Measurements from ENCODE around the gene DHRSX. TPM values are rescaled to one million over a fixed set of nuclear protein-coding genes. Genes with fewer than 3 reads are reported as not detected.
A peak's percentile ranks its signal among the peaks of the same experiment; 100 is the strongest.

Gene DHRSX
- total and polyA plus RNA-seq, 11 donors, result 14.6 to 36.1 (median 24.1) TPM

- intact Hi-C loops (cut with DNase I), result no loop called here
- H3K36me3 ChIP-seq, result peaks cover 0 to 15% (median 0%) of the 10 kb centered on the region in 9 donors
- H3K4me1 ChIP-seq, result no peaks in the 10 kb centered on the region
- peaks cover 0 to 3% (median 0%) of the 10 kb centered on the region in 12 donors for H3K9me3 ChIP-seq
- no peak overlapping the region for H3K27ac ChIP-seq
- no peak for DNase-seq
- 91 to 99% (median 97%) methylated on average over 5 of the region's 5 CpGs for WGBS, 4 donors
- H3K27me3 ChIP-seq, result no peaks in the 10 kb centered on the region
- ATAC-seq, result no peak
- no peak for TF ChIP-seq POLR2A (IDR thresholded peaks at IDR 0.05)
- TF ChIP-seq, protein P1, sequence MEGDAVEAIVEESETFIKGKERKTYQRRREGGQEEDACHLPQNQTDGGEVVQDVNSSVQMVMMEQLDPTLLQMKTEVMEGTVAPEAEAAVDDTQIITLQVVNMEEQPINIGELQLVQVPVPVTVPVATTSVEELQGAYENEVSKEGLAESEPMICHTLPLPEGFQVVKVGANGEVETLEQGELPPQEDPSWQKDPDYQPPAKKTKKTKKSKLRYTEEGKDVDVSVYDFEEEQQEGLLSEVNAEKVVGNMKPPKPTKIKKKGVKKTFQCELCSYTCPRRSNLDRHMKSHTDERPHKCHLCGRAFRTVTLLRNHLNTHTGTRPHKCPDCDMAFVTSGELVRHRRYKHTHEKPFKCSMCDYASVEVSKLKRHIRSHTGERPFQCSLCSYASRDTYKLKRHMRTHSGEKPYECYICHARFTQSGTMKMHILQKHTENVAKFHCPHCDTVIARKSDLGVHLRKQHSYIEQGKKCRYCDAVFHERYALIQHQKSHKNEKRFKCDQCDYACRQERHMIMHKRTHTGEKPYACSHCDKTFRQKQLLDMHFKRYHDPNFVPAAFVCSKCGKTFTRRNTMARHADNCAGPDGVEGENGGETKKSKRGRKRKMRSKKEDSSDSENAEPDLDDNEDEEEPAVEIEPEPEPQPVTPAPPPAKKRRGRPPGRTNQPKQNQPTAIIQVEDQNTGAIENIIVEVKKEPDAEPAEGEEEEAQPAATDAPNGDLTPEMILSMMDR (IDR thresholded peaks at IDR 0.05), result no peak
- H3K4me3 ChIP-seq, result no peak overlapping the region
Observed at GRCh38 chrX:2441466-2441865, 59.3 kb downstream of the DHRSX start.

DNA sequence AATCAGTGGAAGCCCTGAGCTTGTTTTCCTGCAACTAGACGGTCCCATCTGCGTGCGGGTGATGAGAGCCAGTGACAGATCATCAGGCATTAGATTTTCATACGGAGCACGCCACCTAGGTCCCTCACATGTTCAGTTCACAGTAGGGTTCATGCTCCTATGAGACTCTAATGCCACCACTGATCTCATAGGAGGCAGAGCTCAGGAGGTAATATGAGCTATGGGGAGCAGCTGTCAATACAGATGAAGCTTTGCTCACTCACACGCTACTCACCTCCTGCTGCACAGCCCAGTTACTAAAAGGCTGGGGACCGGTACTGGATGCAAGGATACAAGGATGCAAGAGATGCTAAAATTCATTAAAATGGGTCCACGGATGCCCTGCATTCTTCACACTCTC, 61.2 kb downstream of the DHRSX start:
- Histone ChIP-seq H3K36me3 (peaks cover 0 to 15% (median under 1%) of the 10 kb centered on the region in 9 donors), H3K27me3 (no peaks in the 10 kb centered on the region), H3K4me1 (no peaks in the 10 kb centered on the region), H3K27ac (no peak overlapping the region), H3K9me3 (peaks cover 0 to 3% (median 0%) of the 10 kb centered on the region in 12 donors), H3K4me3 (no peak overlapping the region)
- DNase-seq, result no peak
- ATAC-seq, result no peak
- intact Hi-C loops (cut with DNase I), result no loop called here
- TF ChIP-seq POLR2A (IDR thresholded peaks at IDR 0.05), result no peak
- TF ChIP-seq, protein P1 (IDR thresholded peaks at IDR 0.05), result no peak
- 88 to 98% (median 95%) methylated on average over 8 of the region's 8 CpGs for WGBS, 4 donors

- WGBS, 4 donors, result 90 to 98% (median 96%) methylated on average over 2 of the region's 2 CpGs
- intact Hi-C loops (cut with DNase I), result no loop called here
Observed at GRCh38 chrX:2435465-2435864, 65.3 kb downstream of the DHRSX start.

GRCh38 chrX:2434270-2435163, 66.3 kb downstream of the DHRSX start:
- Histone ChIP-seq H3K27me3 (no peaks in the 10 kb centered on the region), H3K9me3 (no peaks in the 10 kb centered on the region), H3K36me3 (peaks cover 0 to 14% (median 5%) of the 10 kb centered on the region in 9 donors), H3K4me3 (no peak overlapping the region), H3K4me1 (peaks cover 0 to 3% (median 0%) of the 10 kb centered on the region in 12 donors), H3K27ac (no peak overlapping the region)
- no peak for TF ChIP-seq POLR2A (IDR thresholded peaks at IDR 0.05)
- TF ChIP-seq, protein P1 (IDR thresholded peaks at IDR 0.05), result no peak
- WGBS, 4 donors, result 79 to 85% (median 82%) methylated on average over 12 of the region's 12 CpGs
- ATAC-seq (no peak), DNase-seq (peak in 1 of 5 donors; percentile 9)
- intact Hi-C loops (cut with DNase I), result no loop called here

More at GRCh38 chrX:2435465-2435864, 65.3 kb downstream of the DHRSX start:
- TF ChIP-seq POLR2A (IDR thresholded peaks at IDR 0.05), result no peak
- TF ChIP-seq, protein P1 (IDR thresholded peaks at IDR 0.05), result no peak
- H3K4me3 ChIP-seq, result no peak overlapping the region
- DNase-seq (no peak), ATAC-seq (no peak)
- H3K27me3 ChIP-seq, result no peaks in the 10 kb centered on the region
- H3K36me3 ChIP-seq, result peaks cover 0 to 24% (median 5%) of the 10 kb centered on the region in 9 donors
- H3K9me3 ChIP-seq, result peaks cover 0 to 3% (median 0%) of the 10 kb centered on the region in 12 donors
- no peak overlapping the region for H3K27ac ChIP-seq
- H3K4me1 ChIP-seq, result peaks cover 0 to 3% (median 0%) of the 10 kb centered on the region in 12 donors

Measured in heart left ventricle (tissue), 16 donors.